ENCODE data around the gene RPS3A. TPM values are rescaled to one million over a fixed set of nuclear protein-coding genes. Genes with fewer than 3 reads are reported as not detected.
"Not testable (repeated sequence)": the region's sequence is repeated elsewhere in the genome, so short reads cannot be mapped to it uniquely, and the experiment has no call there.

The RPS3A gene
- polyA plus RNA-seq, 2 of the 4 experiments (the other 2 are of a cell fraction), result 2,183 to 2,957 TPM

GRCh38 chr4:151074416-151074916 is 25.0 kb upstream of the RPS3A start (continued):
- no peak for TF ChIP-seq EHF (CRISPR knock-in tag; IDR thresholded peaks at IDR 0.05)
- TF ChIP-seq CEBPB (IDR thresholded peaks at IDR 0.05), result no peak
- TF ChIP-seq TFCP2L1 (CRISPR knock-in tag; IDR thresholded peaks at IDR 0.05), result no peak
- TF ChIP-seq, protein P1, sequence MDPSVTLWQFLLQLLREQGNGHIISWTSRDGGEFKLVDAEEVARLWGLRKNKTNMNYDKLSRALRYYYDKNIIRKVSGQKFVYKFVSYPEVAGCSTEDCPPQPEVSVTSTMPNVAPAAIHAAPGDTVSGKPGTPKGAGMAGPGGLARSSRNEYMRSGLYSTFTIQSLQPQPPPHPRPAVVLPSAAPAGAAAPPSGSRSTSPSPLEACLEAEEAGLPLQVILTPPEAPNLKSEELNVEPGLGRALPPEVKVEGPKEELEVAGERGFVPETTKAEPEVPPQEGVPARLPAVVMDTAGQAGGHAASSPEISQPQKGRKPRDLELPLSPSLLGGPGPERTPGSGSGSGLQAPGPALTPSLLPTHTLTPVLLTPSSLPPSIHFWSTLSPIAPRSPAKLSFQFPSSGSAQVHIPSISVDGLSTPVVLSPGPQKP (IDR thresholded peaks at IDR 0.05; ENCODE audit: low read depth, low read length), result no peak
- no peak for TF ChIP-seq POLR2AphosphoS2 (conservative IDR thresholded peaks at IDR 0.05; ENCODE audit: low read length)
- TF ChIP-seq CHD4 (IDR thresholded peaks at IDR 0.05; ENCODE audit: borderline replicate concordance), result no peak
- TF ChIP-seq CBX2 (IDR thresholded peaks at IDR 0.05; ENCODE audit: borderline replicate concordance, low read depth), result no peak
- no peak for TF ChIP-seq NPAS2 (CRISPR knock-in tag; IDR thresholded peaks at IDR 0.05; ENCODE audit: borderline replicate concordance)

GRCh38 chr4:151077978-151078377 is 21.4 kb upstream of the RPS3A start:
- FAIRE-seq; H3K27ac ChIP-seq; DNase-seq (ENCODE audit: low read depth in 1 of 2, low spot score in 1 of 2); ATAC-seq; CTCF ChIA-PET; POLR2A ChIA-PET; H3K4me3 ChIP-seq; H3K4me2 ChIP-seq; H3K9me3 ChIP-seq; H3K4me1 ChIP-seq: not testable (repeated sequence)
- WGBS (ENCODE audit: missing lambda C conversion rate), result 15% methylated on average over 2 of the region's 2 CpGs

DNA sequence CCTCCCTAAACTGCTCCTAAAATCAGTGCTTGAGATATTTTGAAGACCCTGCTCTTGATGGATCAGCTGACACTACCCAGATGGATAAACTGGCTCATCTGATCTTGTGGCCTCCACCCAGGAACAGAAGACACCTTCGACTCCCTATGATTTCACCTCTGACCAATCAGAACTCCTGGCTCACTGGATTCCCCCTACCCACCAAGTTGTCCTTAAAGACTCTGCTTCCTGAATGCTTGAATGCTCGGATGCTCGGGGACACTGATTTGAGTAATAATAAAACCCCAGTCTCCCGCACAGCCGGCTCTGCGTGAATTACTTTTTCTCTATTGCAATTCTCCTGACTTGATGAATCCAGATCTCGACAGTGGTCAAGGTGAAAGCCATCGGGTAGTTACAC is 12.0 kb upstream of the RPS3A start:
- CTCF ChIA-PET, result no interaction called here
- ATAC-seq (no peak), FAIRE-seq (no peak), DNase-seq (ENCODE audit: low read depth in 1 of 2, low spot score in 1 of 2) (no peak)
- Histone ChIP-seq H3K27ac (no peak overlapping the region), H3K4me1 (no peaks in the 10 kb centered on the region), H3K4me2 (no peak overlapping the region), H3K9me3 (no peaks in the 10 kb centered on the region), H3K4me3 (no peak overlapping the region)
- TF ChIP-seq HDAC2 (IDR thresholded peaks at IDR 0.05) (no peak), EP300 (IDR thresholded peaks at IDR 0.05) (no peak), ZSCAN20 (CRISPR knock-in tag; IDR thresholded peaks at IDR 0.05) (no peak), RNF2 (IDR thresholded peaks at IDR 0.05; ENCODE audit: borderline replicate concordance, low read depth) (no peak), EHF (CRISPR knock-in tag; IDR thresholded peaks at IDR 0.05) (no peak)
- TF ChIP-seq, protein P2, sequence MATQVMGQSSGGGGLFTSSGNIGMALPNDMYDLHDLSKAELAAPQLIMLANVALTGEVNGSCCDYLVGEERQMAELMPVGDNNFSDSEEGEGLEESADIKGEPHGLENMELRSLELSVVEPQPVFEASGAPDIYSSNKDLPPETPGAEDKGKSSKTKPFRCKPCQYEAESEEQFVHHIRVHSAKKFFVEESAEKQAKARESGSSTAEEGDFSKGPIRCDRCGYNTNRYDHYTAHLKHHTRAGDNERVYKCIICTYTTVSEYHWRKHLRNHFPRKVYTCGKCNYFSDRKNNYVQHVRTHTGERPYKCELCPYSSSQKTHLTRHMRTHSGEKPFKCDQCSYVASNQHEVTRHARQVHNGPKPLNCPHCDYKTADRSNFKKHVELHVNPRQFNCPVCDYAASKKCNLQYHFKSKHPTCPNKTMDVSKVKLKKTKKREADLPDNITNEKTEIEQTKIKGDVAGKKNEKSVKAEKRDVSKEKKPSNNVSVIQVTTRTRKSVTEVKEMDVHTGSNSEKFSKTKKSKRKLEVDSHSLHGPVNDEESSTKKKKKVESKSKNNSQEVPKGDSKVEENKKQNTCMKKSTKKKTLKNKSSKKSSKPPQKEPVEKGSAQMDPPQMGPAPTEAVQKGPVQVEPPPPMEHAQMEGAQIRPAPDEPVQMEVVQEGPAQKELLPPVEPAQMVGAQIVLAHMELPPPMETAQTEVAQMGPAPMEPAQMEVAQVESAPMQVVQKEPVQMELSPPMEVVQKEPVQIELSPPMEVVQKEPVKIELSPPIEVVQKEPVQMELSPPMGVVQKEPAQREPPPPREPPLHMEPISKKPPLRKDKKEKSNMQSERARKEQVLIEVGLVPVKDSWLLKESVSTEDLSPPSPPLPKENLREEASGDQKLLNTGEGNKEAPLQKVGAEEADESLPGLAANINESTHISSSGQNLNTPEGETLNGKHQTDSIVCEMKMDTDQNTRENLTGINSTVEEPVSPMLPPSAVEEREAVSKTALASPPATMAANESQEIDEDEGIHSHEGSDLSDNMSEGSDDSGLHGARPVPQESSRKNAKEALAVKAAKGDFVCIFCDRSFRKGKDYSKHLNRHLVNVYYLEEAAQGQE (IDR thresholded peaks at IDR 0.05), result no peak
- TF ChIP-seq, protein P3, sequence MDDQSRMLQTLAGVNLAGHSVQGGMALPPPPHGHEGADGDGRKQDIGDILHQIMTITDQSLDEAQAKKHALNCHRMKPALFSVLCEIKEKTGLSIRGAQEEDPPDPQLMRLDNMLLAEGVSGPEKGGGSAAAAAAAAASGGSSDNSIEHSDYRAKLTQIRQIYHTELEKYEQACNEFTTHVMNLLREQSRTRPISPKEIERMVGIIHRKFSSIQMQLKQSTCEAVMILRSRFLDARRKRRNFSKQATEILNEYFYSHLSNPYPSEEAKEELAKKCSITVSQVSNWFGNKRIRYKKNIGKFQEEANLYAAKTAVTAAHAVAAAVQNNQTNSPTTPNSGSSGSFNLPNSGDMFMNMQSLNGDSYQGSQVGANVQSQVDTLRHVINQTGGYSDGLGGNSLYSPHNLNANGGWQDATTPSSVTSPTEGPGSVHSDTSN (IDR thresholded peaks at IDR 0.05), result no peak
- TF ChIP-seq, protein P4, sequence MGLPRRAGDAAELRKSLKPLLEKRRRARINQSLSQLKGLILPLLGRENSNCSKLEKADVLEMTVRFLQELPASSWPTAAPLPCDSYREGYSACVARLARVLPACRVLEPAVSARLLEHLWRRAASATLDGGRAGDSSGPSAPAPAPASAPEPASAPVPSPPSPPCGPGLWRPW (IDR thresholded peaks at IDR 0.05), result no peak
- POLR2A ChIA-PET, result no interaction called here
- 79% methylated on average over 8 of the region's 8 CpGs for WGBS (ENCODE audit: missing lambda C conversion rate)

GRCh38 chr4:151091047-151091446 is 8.4 kb upstream of the RPS3A start:
- Histone ChIP-seq H3K9me3 (no peaks in the 10 kb centered on the region), H3K4me3 (no peak overlapping the region), H3K27ac (no peak overlapping the region), H3K4me1 (no peaks in the 10 kb centered on the region), H3K4me2 (no peak overlapping the region)
- TF ChIP-seq HEYL (CRISPR knock-in tag; IDR thresholded peaks at IDR 0.05) (no peak), EP300 (IDR thresholded peaks at IDR 0.05) (no peak), FOSL2 (IDR thresholded peaks at IDR 0.05) (no peak), FOSL2 (CRISPR knock-in tag; IDR thresholded peaks at IDR 0.05) (no peak), ZSCAN20 (CRISPR knock-in tag; IDR thresholded peaks at IDR 0.05) (no peak), CHD2 (IDR thresholded peaks at IDR 0.05; ENCODE audit: low read length, partially characterized antibody) (no peak), MAZ (IDR thresholded peaks at IDR 0.05; ENCODE audit: borderline replicate concordance, low read depth, low read length) (no peak), FOSB (CRISPR knock-in tag; IDR thresholded peaks at IDR 0.05) (no peak)
- TF ChIP-seq, protein P5, sequence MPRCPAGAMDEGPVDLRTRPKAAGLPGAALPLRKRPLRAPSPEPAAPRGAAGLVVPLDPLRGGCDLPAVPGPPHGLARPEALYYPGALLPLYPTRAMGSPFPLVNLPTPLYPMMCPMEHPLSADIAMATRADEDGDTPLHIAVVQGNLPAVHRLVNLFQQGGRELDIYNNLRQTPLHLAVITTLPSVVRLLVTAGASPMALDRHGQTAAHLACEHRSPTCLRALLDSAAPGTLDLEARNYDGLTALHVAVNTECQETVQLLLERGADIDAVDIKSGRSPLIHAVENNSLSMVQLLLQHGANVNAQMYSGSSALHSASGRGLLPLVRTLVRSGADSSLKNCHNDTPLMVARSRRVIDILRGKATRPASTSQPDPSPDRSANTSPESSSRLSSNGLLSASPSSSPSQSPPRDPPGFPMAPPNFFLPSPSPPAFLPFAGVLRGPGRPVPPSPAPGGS (IDR thresholded peaks at IDR 0.05), result no peak
- CTCF ChIA-PET, result no interaction called here
- 80% methylated on average over 2 of the region's 2 CpGs for WGBS (ENCODE audit: missing lambda C conversion rate)
- POLR2A ChIA-PET, result no interaction called here
- no peak for FAIRE-seq
- no peak for ATAC-seq
- no peak for DNase-seq (ENCODE audit: low read depth in 1 of 2, low spot score in 1 of 2)

All from A549 (cell line).